Adrenal gland (tissue), 5 donors: ENCODE data around the gene GPATCH8.
"Not testable (repeated sequence)": the region's sequence is repeated elsewhere in the genome, so short reads cannot be mapped to it uniquely, and the experiment has no call there.

Source experiments
- POLR2A ChIP-seq, 2 donors: fragments of 450-650 bp; IDR thresholded peaks; one replicate each; pipeline ENCODE4 v1.6.1; 2017; ENCODE audit warnings: antibody characterized with exemption in 2 of 2, mild to moderate bottlenecking in 2 of 2, moderate library complexity in 1 of 2
- TF ChIP-seq, protein P1 (sequence below), 6 experiments: fragments of 450-650 bp in 4 of 6; fragments of 200-600 bp in 2 of 6; sonication (generic) in 1 of 6; IDR thresholded peaks; 1 replicate in 5 of 6; 2 replicates in 1 of 6; pipeline versions ENCODE4 v1.5.1 to v1.8.0; 2016 to 2021; ENCODE audit warnings: antibody characterized with exemption in 6 of 6, mild to moderate bottlenecking in 2 of 6, moderate library complexity in 1 of 6
- donor health status: DM: no; HTN: no; CAD: no.

DNA sequence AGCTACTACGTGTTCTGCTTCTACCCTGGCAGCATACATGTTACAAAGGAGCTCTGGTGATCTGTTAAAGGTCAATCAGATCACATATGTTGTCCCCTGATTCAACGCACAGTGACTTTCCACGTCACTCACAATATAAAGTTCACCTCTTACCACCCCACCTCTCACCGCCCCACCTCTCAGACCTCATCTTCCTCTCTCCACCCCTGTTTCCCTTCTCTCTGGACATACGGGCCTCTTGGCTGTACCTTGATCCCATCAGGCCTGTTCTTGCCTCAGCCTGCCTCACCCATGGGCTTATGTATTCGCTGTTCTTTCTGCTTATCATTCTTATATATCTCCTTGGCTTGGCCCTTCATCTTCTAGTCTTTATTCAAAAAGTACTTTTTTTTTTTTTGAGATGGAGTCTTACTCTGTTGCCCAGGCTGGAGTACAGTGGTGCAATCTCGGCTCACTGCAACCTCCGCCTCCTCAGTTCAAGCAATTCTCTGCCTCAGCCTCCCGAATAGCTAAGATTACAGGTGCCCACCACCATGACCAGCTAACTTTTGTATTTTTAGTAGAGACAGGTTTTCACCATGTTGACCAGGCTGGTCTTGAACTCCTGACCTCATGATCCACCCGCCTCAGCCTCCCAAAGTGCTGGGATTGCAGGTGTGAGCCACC is 3.9 kb upstream of the GPATCH8 start:
- TF ChIP-seq POLR2A (IDR thresholded peaks at IDR 0.05) = not testable (repeated sequence)
- TF ChIP-seq, protein P1, sequence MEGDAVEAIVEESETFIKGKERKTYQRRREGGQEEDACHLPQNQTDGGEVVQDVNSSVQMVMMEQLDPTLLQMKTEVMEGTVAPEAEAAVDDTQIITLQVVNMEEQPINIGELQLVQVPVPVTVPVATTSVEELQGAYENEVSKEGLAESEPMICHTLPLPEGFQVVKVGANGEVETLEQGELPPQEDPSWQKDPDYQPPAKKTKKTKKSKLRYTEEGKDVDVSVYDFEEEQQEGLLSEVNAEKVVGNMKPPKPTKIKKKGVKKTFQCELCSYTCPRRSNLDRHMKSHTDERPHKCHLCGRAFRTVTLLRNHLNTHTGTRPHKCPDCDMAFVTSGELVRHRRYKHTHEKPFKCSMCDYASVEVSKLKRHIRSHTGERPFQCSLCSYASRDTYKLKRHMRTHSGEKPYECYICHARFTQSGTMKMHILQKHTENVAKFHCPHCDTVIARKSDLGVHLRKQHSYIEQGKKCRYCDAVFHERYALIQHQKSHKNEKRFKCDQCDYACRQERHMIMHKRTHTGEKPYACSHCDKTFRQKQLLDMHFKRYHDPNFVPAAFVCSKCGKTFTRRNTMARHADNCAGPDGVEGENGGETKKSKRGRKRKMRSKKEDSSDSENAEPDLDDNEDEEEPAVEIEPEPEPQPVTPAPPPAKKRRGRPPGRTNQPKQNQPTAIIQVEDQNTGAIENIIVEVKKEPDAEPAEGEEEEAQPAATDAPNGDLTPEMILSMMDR (IDR thresholded peaks at IDR 0.05) = not testable (repeated sequence)
